ENCODE results near the gene MEGF10. TPM values are rescaled to one million over a fixed set of nuclear protein-coding genes. Genes with fewer than 3 reads are reported as not detected.

MEGF10 gene
- total and polyA plus RNA-seq, 2 of the 8 experiments (the other 6 are each of a cell fraction or from before 2014, with no cell fraction given) = 38.2 to 53.1 TPM

GRCh38 chr5:127444171-127444570, 153.6 kb downstream of the MEGF10 start:
- DNase-seq (ENCODE audit: low read depth in 1 of 2, low spot score in 2 of 2) = no peak
- Histone ChIP-seq H2AK5ac (ENCODE audit: low read depth, low read length) (no peak overlapping the region), H2BK15ac (ENCODE audit: low read length) (no peak overlapping the region), H2BK5ac (ENCODE audit: low read depth, low read length) (no peak overlapping the region), H3K79me2 (ENCODE audit: control insufficient read depth in 1 of 2, insufficient read depth in 2 of 2, low read length in 2 of 2) (no peaks in the 10 kb centered on the region), H2BK120ac (replicated peaks; ENCODE audit: low read depth, low read length) (no peak overlapping the region), H3K79me1 (ENCODE audit: low read depth, low read length) (no peaks in the 10 kb centered on the region), H2AFZ (ENCODE audit: low read length) (no peak overlapping the region), H3K56ac (replicated peaks; ENCODE audit: insufficient read length, low read depth, low read length) (no peak overlapping the region), H3K9ac (replicated peaks in 1 of 4; ENCODE audit: extremely low read depth in 1 of 4, low read depth in 3 of 4, low read length in 3 of 4) (no peak overlapping the region), H3K23me2 (ENCODE audit: low read depth, low read length) (no peaks in the 10 kb centered on the region), H2BK20ac (ENCODE audit: low read length) (no peak overlapping the region), H3K4ac (replicated peaks; ENCODE audit: insufficient read length, low read depth, low read length) (no peak overlapping the region), H3K36me3 (ENCODE audit: control insufficient read depth in 2 of 4, insufficient read depth in 4 of 4, low read length in 3 of 4) (peaks cover 0 to 20% (median 12%) of the 10 kb centered on the region in 4 experiments; a peak in 6 of 8 replicates), H4K8ac (ENCODE audit: extremely low read depth, insufficient read depth, low read length) (no peak overlapping the region), H3K27ac (ENCODE audit: low read depth, low read length) (no peak overlapping the region), H3K4me1 (replicated peaks in 1 of 4; ENCODE audit: control insufficient read depth in 3 of 4, insufficient read depth in 4 of 4, low read length in 3 of 4) (no peaks in the 10 kb centered on the region), H3K23ac (ENCODE audit: insufficient read length) (no peak overlapping the region), H3K4me2 (ENCODE audit: insufficient read depth in 1 of 2, low read depth in 2 of 2, low read length in 2 of 2) (no peak overlapping the region), H3K27me3 (replicated peaks in 1 of 4; ENCODE audit: control insufficient read depth in 3 of 4, extremely low read depth in 1 of 4, insufficient read depth in 3 of 4, low read length in 3 of 4) (no peaks in the 10 kb centered on the region), H3K14ac (ENCODE audit: insufficient read length) (no peak overlapping the region), H2BK12ac (ENCODE audit: low read depth, low read length) (no peak overlapping the region), H3K4me3 (ENCODE audit: extremely low read depth in 1 of 4, insufficient read depth in 2 of 4, low read depth in 3 of 4, low read length in 4 of 4) (no peak overlapping the region), H4K91ac (replicated peaks; ENCODE audit: insufficient read length, low read length) (no peak overlapping the region), H4K20me1 (replicated peaks in 1 of 2; ENCODE audit: control insufficient read depth in 1 of 2, insufficient read depth in 2 of 2, low read length in 2 of 2) (no peaks in the 10 kb centered on the region), H3K18ac (ENCODE audit: extremely low read depth, low read length) (no peak overlapping the region), H3K9me3 (ENCODE audit: insufficient read depth in 2 of 2, low read depth in 1 of 2, low read length in 1 of 2) (no peaks in the 10 kb centered on the region), H4K5ac (ENCODE audit: insufficient read length, low read depth, low read length) (no peak overlapping the region)
- ChIA-PET CTCF (ENCODE audit: partially characterized antibody) (interaction anchor here (0.8 to 1.6 kb wide), 5 partner anchors 43 to 146 kb away, joined by 3 read pairs; no protein-coding TSS in a partner anchor), POLR2A (ENCODE audit: partially characterized antibody) (no interaction called here)
- WGBS, 2 experiments (ENCODE audit: extremely low coverage in 1 of 2, insufficient coverage in 1 of 2, insufficient read length in 1 of 2, insufficient replicate concordance in 2 of 2, low coverage in 1 of 2, low lambda C conversion rate in 2 of 2, missing lambda C conversion rate in 1 of 2) = 89% methylated on average over 1 of the region's 1 CpG; no CpG with 5 or more reads in 1 of the 2 experiments
- no peak for FAIRE-seq
- no peak for TF ChIP-seq SUZ12 (IDR thresholded peaks at IDR 0.05; ENCODE audit: low read length)
- TF ChIP-seq EGR1 (IDR thresholded peaks at IDR 0.05; ENCODE audit: borderline replicate concordance, low read depth, low read length) = no peak
- no peak for TF ChIP-seq SP1 (IDR thresholded peaks at IDR 0.05; ENCODE audit: low read depth, low read length)
- TF ChIP-seq TEAD4 (IDR thresholded peaks at IDR 0.05; ENCODE audit: low read depth, low read length) = no peak
- TF ChIP-seq TBP (IDR thresholded peaks at IDR 0.05; ENCODE audit: low read depth, low read length) = no peak
- no peak for TF ChIP-seq YY1 (IDR thresholded peaks at IDR 0.05; ENCODE audit: low read depth, low read length)
- no peak for TF ChIP-seq HDAC6 (IDR thresholded peaks at IDR 0.05; ENCODE audit: low read depth, low read length)
- no peak for TF ChIP-seq CTCF (IDR thresholded peaks at IDR 0.05; ENCODE audit: control extremely low read depth in 1 of 3, insufficient read depth in 1 of 3, low read depth in 1 of 3, low read length in 3 of 3)
- TF ChIP-seq KDM4A (IDR thresholded peaks at IDR 0.05; ENCODE audit: low read depth, low read length, severe bottlenecking) = no peak
- no peak for TF ChIP-seq CBX8 (IDR thresholded peaks at IDR 0.05; ENCODE audit: borderline replicate concordance, low read depth, low read length)
- no peak for TF ChIP-seq MAX (IDR thresholded peaks at IDR 0.05)
- TF ChIP-seq FOSL1 (IDR thresholded peaks at IDR 0.05; ENCODE audit: insufficient read depth, low read depth, low read length) = no peak

Data from H1 (cell line).